Calu3 (cell line): ENCODE results near the gene SFRP5. TPM values are rescaled to one million over a fixed set of nuclear protein-coding genes. Genes with fewer than 3 reads are reported as not detected.

Experiments used
- BruUV-seq: library from RNA; stranded (reverse); fragments of 400-500 nt; replicated peaks from 2 replicates; lab custom pipeline; 2021; lab: Mats Ljungman, UMichigan
- CTCF ChIA-PET: fragments of 300-600 bp; sonication (Branson Sonifier 250); formaldehyde crosslinking; loops from one replicate; lab custom pipeline; 2022; ENCODE audit warnings: antibody characterized with exemption; lab: Charles Lee
- DNase-seq: peaks from one replicate; pipeline ENCODE4 v3.0.0; 2022
- H3K27ac Mint-ChIP-seq: one replicate; pipeline ENCODE4 v1.8.0; 2022; ENCODE audit warnings: mixed read lengths; ENCODE audit not compliant: unreplicated experiment
- H3K27me3 Mint-ChIP-seq: one replicate; pipeline ENCODE4 v1.8.0; 2022; ENCODE audit warnings: mixed read lengths; ENCODE audit not compliant: unreplicated experiment
- H3K36me3 Mint-ChIP-seq: one replicate; pipeline ENCODE4 v1.8.0; 2022; ENCODE audit warnings: mild to moderate bottlenecking, moderate library complexity, mixed read lengths; ENCODE audit not compliant: insufficient read depth, unreplicated experiment
- H3K4me1 Mint-ChIP-seq: one replicate; pipeline ENCODE4 v1.8.0; 2022; ENCODE audit warnings: mild to moderate bottlenecking, low read depth, mixed read lengths; ENCODE audit not compliant: unreplicated experiment
- H3K4me3 Mint-ChIP-seq: one replicate; pipeline ENCODE4 v1.8.0; 2022; ENCODE audit warnings: mild to moderate bottlenecking, low read depth, moderate library complexity, mixed read lengths; ENCODE audit not compliant: unreplicated experiment
- H3K9me3 Mint-ChIP-seq: one replicate; pipeline ENCODE4 v1.8.0; 2022; ENCODE audit warnings: low read depth, mixed read lengths; ENCODE audit not compliant: unreplicated experiment
- CTCF ChIP-seq: fragments of 200-600 bp; IDR thresholded peaks from one replicate; pipeline ENCODE4 v1.8.0; 2022; ENCODE audit warnings: antibody characterized with exemption; ENCODE audit not compliant: unreplicated experiment
- intact Hi-C: fragments of 100-400 bp; cut with micrococcal nuclease; formaldehyde crosslinking; loops from one replicate; pipeline ENCODE4 v1.10.0; 2022; ENCODE audit not compliant: unreplicated experiment
- total RNA-seq: library from RNA; stranded (reverse); gene quantifications from 2 replicates; pipeline ENCODE4 v1.2.3, GENCODE V29; 2022

SFRP5 gene
- total RNA-seq, 1 experiment from 2014 or later: 0.19 TPM

DNA sequence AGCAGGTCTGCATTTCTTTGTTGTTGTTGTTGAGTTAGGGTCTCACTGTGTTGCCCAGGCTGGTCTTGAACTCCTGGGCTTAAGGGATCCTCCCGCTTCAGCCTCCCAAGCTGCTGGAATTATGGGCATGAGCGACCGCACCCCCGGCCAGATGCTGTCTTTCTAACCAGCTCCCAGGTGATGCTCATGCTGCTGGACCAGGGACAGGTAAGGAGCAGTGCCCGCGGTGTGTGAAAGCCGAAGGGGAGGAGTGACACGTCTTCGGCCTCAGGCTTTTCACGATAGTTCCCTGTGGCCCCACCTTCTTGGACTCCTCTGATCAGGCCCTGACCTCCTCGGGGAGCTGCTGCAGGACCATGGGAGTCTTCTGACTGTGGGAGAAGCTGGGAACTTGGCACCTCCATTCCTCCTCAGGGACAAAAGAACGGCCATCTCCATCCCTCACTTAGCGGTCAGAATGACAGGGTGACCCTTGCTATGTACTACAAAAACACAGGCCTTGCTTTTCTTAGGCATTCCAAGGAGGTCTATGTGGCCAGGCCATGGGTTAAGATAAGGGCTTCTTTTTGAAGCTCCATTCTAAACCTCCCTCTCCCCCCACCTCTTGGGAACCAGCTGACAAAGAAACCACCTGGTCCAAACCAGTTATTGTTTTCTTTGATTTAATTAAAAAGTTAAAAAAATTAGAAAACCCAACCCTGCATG lies 5.5 kb downstream of the SFRP5 start:
- CTCF ChIA-PET: no interaction called here
- BruUV-seq: no TSS peak
- intact Hi-C loops: no loop called here

DNA sequence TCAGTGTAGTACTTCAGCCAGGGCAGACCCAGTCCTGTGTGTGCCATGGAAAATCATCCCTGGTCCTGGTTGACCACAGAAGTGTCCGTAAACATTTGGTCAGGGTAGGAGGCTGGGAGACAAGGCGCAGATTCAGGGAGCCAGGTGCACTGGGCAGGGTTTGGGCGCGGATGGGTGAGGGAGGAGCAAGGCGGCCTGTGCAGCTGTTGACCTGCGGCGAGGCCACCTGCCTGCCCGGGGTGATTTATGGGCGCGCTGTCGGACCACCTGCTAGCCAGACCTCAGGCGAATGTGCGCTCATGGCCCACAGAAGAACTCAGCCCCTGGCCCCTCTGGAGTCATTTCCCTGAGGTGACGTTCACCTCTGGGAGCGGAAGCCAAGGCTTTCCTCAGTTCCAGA lies 6.6 kb downstream of the SFRP5 start:
- Mint-ChIP-seq H3K9me3 (no peaks in the 10 kb centered on the region), H3K36me3 (peaks cover 12% of the 10 kb centered on the region), H3K27ac (no peak overlapping the region), H3K27me3 (peaks cover 26% of the 10 kb centered on the region), H3K4me1 (no peaks in the 10 kb centered on the region), H3K4me3 (no peak overlapping the region)
- no peak for DNase-seq
- CTCF ChIA-PET: no interaction called here
- intact Hi-C loops: no loop called here
- no TSS peak for BruUV-seq
- no peak for TF ChIP-seq CTCF

More for the DNA sequence above, 5.5 kb downstream of the SFRP5 start:
- no peaks in the 10 kb centered on the region for H3K4me1 Mint-ChIP-seq
- peaks cover 15% of the 10 kb centered on the region for H3K36me3 Mint-ChIP-seq
- H3K27ac Mint-ChIP-seq: no peak overlapping the region
- no peak overlapping the region for H3K4me3 Mint-ChIP-seq
- TF ChIP-seq CTCF: no peak
- peaks cover 36% of the 10 kb centered on the region for H3K27me3 Mint-ChIP-seq
- no peaks in the 10 kb centered on the region for H3K9me3 Mint-ChIP-seq
- DNase-seq: no peak

- DNase-seq: no peak
- no peaks in the 10 kb centered on the region for H3K4me1 Mint-ChIP-seq
- no peak overlapping the region for H3K27ac Mint-ChIP-seq
- no peak for TF ChIP-seq CTCF
- no peak overlapping the region for H3K4me3 Mint-ChIP-seq
- intact Hi-C loops: no loop called here
- peaks cover 19% of the 10 kb centered on the region for H3K27me3 Mint-ChIP-seq
- H3K9me3 Mint-ChIP-seq: no peaks in the 10 kb centered on the region
- CTCF ChIA-PET: no interaction called here
- H3K36me3 Mint-ChIP-seq: peaks cover 14% of the 10 kb centered on the region
- no TSS peak for BruUV-seq
Observed at GRCh38 chr10:97764519-97764931, 7.3 kb downstream of the SFRP5 start.

- H3K27ac Mint-ChIP-seq: no peak overlapping the region
- no peaks in the 10 kb centered on the region for H3K4me1 Mint-ChIP-seq
- BruUV-seq: no TSS peak
Observed at GRCh38 chr10:97763947-97764346, 7.9 kb downstream of the SFRP5 start.

More at GRCh38 chr10:97763947-97764346, 7.9 kb downstream of the SFRP5 start:
- no peak for DNase-seq
- H3K27me3 Mint-ChIP-seq: peaks cover 13% of the 10 kb centered on the region
- intact Hi-C loops: no loop called here
- CTCF ChIA-PET: no interaction called here
- no peak overlapping the region for H3K4me3 Mint-ChIP-seq
- H3K9me3 Mint-ChIP-seq: no peaks in the 10 kb centered on the region
- TF ChIP-seq CTCF: no peak
- H3K36me3 Mint-ChIP-seq: peaks cover 18% of the 10 kb centered on the region
